Natural killer cell (primary cell): ENCODE data around the gene ELMO1. TPM values are rescaled to one million over a fixed set of nuclear protein-coding genes. Genes with fewer than 3 reads are reported as not detected.
A peak's percentile ranks its signal among the peaks of the same experiment; 100 is the strongest.

Experiments used
- ATAC-seq, 3 donors: fragments of 150-1000 bp in 2 of 3; fragments of 200-7000 bp in 1 of 3; cut with Tn5 transposase; 1 replicate in 1 of 3; 2 replicates in 2 of 3; pipeline ENCODE4 v1.10.0; 2021; ENCODE audit warnings: mild to moderate bottlenecking in 2 of 3, moderate library complexity in 2 of 3
- DNase-seq, 2 donors: peaks; one replicate each; pipeline versions ENCODE4 v3.0.0 to v3.0.0-alpha.2; 2013 to 2021; ENCODE audit warnings: mixed read lengths in 1 of 2
- H3K27ac ChIP-seq: one replicate; pipeline ENCODE4 v1.5.1; 2013; ENCODE audit warnings: mild to moderate bottlenecking, low read length
- H3K27me3 ChIP-seq: one replicate; pipeline ENCODE4 v1.6.1; 2013; ENCODE audit warnings: low read length; ENCODE audit not compliant: control insufficient read depth, insufficient read depth
- H3K36me3 ChIP-seq: one replicate; pipeline ENCODE4 v1.6.1; 2013; ENCODE audit warnings: low read length; ENCODE audit not compliant: control insufficient read depth, insufficient read depth
- H3K4me1 ChIP-seq: one replicate; pipeline ENCODE4 v1.6.1; 2013; ENCODE audit warnings: low read length; ENCODE audit not compliant: control insufficient read depth, insufficient read depth
- H3K4me3 ChIP-seq: one replicate; pipeline ENCODE4 v1.5.1; 2013; ENCODE audit warnings: low read length
- H3K9me3 ChIP-seq: one replicate; pipeline ENCODE4 v1.6.1; 2013; ENCODE audit warnings: low read length; ENCODE audit not compliant: control insufficient read depth, insufficient read depth
- H3K27ac Mint-ChIP-seq, 2 donors: one replicate each; pipeline ENCODE4 v1.8.0; 2022; ENCODE audit warnings: mild to moderate bottlenecking in 2 of 2, mixed read lengths in 2 of 2, moderate library complexity in 1 of 2
- H3K27me3 Mint-ChIP-seq, 2 donors: one replicate each; pipeline ENCODE4 v1.8.0; 2022; ENCODE audit warnings: low read depth in 2 of 2, mixed read lengths in 2 of 2
- H3K36me3 Mint-ChIP-seq: one replicate; pipeline ENCODE4 v1.8.0; 2022; ENCODE audit warnings: mixed read lengths
- H3K4me1 Mint-ChIP-seq, 2 donors: one replicate each; pipeline ENCODE4 v1.8.0; 2022; ENCODE audit warnings: mixed read lengths in 2 of 2
- H3K4me3 Mint-ChIP-seq: one replicate; pipeline ENCODE4 v1.8.0; 2022; ENCODE audit warnings: mild to moderate bottlenecking, moderate library complexity, mixed read lengths
- H3K9me3 Mint-ChIP-seq, 2 donors: one replicate each; pipeline ENCODE4 v1.8.0; 2022; ENCODE audit warnings: mixed read lengths in 2 of 2
- CTCF ChIP-seq: fragments of 200-600 bp; IDR thresholded peaks from one replicate; pipeline ENCODE4 v1.8.0; 2022; ENCODE audit warnings: antibody characterized with exemption
- WGBS: methylation state at CpG from one replicate; pipeline ENCODE4 v1.1.7; 2013; ENCODE audit warnings: missing lambda C conversion rate; ENCODE audit not compliant: insufficient coverage; 5-methylcytosine and 5-hydroxymethylcytosine counted together
- intact Hi-C: fragments of 100-400 bp; cut with micrococcal nuclease; formaldehyde crosslinking; loops from one replicate; pipeline ENCODE4 v1.14.2; 2022
- total RNA-seq, 4 donors: library from RNA; stranded (reverse); fragments of 120-200 nt in 1 of 4; gene quantifications; one replicate each; pipeline versions ENCODE4 v1.2.3 to v1.2.4, GENCODE V29; 2013 to 2022

Gene ELMO1
- total RNA-seq, 3 donors from 2014 or later (not counting 1 experiment from before 2014, with no cell fraction given), result 127 to 147 (median 130) TPM

DNA sequence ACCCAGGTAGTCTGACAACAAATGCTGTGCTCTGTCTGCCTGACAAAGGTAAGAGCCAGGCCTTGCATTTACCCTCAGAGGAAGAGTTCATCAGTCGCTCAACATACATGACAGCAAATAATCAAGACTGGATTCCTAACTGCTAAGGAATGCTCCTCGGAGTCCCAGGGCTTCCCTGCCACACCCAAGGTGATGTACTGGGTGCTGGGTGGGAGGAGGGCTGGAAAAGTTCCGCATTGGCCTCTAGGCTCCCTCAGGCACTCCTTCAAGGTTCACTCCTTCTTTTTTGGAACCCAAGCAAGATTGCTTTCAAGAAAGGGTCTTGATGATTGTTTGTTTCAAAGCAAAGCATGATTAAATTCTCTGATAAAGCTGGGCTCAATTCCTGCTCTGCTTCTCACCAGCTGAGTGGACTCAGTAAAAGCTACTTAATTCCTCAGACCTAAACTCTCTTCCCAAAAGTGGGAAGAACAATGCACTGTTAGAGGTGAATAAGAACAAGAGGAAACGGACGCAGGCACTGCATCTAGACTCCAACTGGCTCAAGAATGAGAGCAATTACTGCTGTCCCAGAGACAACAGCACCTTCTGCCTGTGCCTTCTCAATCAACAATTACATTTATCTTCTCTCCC is 173.5 kb downstream of the ELMO1 start:
- H3K27me3 Mint-ChIP-seq, result no peaks in the 10 kb centered on the region
- no peak overlapping the region for H3K27ac Mint-ChIP-seq
- DNase-seq (no peak), ATAC-seq (no peak)
- H3K9me3 Mint-ChIP-seq, result no peaks in the 10 kb centered on the region
- no peaks in the 10 kb centered on the region for H3K36me3 Mint-ChIP-seq
- intact Hi-C loops, result no loop called here
- H3K4me1 Mint-ChIP-seq, result peaks cover 33 to 51% of the 10 kb centered on the region in 2 donors
- H3K4me3 ChIP-seq, result no peak overlapping the region
- H3K27me3 ChIP-seq, result no peaks in the 10 kb centered on the region
- TF ChIP-seq CTCF, result no peak
- peaks cover 6% of the 10 kb centered on the region for H3K36me3 ChIP-seq
- 94% methylated on average over 5 of the region's 5 CpGs for WGBS
- no peak overlapping the region for H3K27ac ChIP-seq
- H3K4me3 Mint-ChIP-seq, result no peak overlapping the region
- H3K4me1 ChIP-seq, result no peaks in the 10 kb centered on the region
- no peaks in the 10 kb centered on the region for H3K9me3 ChIP-seq

DNA sequence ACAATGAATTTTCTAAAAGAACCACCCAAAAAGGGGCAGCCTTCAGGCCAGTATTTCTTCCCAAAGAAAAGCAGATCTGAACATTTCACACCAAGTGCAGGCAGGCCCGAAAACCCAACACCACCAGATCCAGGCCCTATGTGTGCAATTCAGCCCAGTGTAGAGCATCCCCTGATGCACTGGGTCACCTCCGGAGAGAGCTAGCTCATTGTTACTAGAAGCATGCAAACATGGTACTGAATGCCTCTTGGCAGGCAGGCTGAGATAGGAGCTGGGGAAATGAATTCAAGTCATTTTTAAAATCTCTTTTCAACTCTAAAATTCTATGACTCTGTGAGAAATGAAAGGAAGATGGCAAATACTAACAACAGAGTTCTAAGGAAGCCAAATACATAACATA is 174.8 kb downstream of the ELMO1 start:
- TF ChIP-seq CTCF, result no peak
- H3K9me3 Mint-ChIP-seq, result no peaks in the 10 kb centered on the region
- intact Hi-C loops, result no loop called here
- H3K4me1 Mint-ChIP-seq, result peaks cover 24 to 39% of the 10 kb centered on the region in 2 donors
- Histone ChIP-seq H3K36me3 (peaks cover 8% of the 10 kb centered on the region), H3K4me3 (no peak overlapping the region), H3K27me3 (no peaks in the 10 kb centered on the region), H3K9me3 (no peaks in the 10 kb centered on the region), H3K4me1 (no peaks in the 10 kb centered on the region), H3K27ac (no peak overlapping the region)
- H3K27me3 Mint-ChIP-seq, result no peaks in the 10 kb centered on the region
- peak overlapping the region in 1 of 2 donors; percentile 24 for H3K27ac Mint-ChIP-seq
- H3K4me3 Mint-ChIP-seq, result no peak overlapping the region
- ATAC-seq, result no peak
- H3K36me3 Mint-ChIP-seq, result no peaks in the 10 kb centered on the region
- 90% methylated on average over 2 of the region's 2 CpGs for whole genome bisulfite sequencing
- DNase-seq, result no peak

DNA sequence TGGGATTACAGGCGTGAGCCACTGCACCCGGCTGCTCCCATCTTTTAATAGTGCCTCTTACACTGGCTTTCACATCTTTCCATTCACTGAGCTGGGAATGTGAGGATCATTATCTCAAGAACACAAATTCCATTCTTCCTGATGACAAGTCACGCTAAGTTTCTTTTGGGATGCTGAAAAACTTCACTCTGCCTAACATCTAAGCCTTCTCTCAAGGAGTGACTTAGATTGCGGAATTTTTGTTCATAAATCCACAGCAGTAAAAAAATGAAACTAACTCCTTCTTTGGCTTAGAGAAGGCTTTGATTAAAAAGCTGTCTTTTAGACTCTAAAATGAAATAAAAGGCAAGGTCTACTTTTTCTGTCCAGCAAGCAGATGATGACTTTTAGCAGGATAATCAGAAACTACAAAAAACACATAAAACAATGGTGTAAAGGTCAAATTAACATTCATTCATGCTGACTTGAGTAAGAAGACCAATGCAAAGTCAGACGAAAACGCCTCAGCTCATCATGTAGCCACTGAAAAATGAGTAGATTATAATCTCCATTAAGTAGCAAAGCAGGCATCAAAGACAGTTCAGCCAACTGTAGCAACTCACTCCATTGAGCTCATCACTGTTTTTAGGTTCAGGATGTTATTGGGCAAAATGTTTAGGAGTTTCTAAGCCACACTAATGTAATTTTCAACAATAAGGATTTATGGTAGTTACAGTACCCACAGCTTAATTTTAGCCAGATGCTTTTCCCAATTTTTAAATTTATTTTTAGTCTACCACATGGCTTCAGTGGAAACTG is 178.8 kb downstream of the ELMO1 start:
- Mint-ChIP-seq H3K9me3 (no peaks in the 10 kb centered on the region), H3K4me1 (peaks cover 20 to 27% of the 10 kb centered on the region in 2 donors)
- intact Hi-C loops, result no loop called here

More for the DNA sequence above, 178.8 kb downstream of the ELMO1 start:
- ATAC-seq (no peak), DNase-seq (no peak)
- Histone ChIP-seq H3K4me1 (no peaks in the 10 kb centered on the region), H3K36me3 (peaks cover 8% of the 10 kb centered on the region), H3K4me3 (no peak overlapping the region), H3K9me3 (no peaks in the 10 kb centered on the region), H3K27me3 (no peaks in the 10 kb centered on the region), H3K27ac (no peak overlapping the region)
- Mint-ChIP-seq H3K27ac (no peak overlapping the region), H3K36me3 (no peaks in the 10 kb centered on the region), H3K27me3 (no peaks in the 10 kb centered on the region), H3K4me3 (no peak overlapping the region)
- no peak for TF ChIP-seq CTCF
- WGBS, result 95% methylated on average over 5 of the region's 6 CpGs
